B cell (primary cell): Measurements from ENCODE around the gene ATXN1. TPM values are rescaled to one million over a fixed set of nuclear protein-coding genes. Genes with fewer than 3 reads are reported as not detected.

Experiments
- ATAC-seq: fragments of 200-7000 bp; cut with Tn5 transposase; one replicate; pipeline ENCODE4 v1.10.0; 2021; ENCODE audit warnings: low read depth, mild to moderate bottlenecking, moderate number of reproducible peaks, moderate library complexity
- CTCF ChIA-PET: fragments of 350-600 bp; sonication (Branson Sonifier 250); formaldehyde crosslinking; loops from one replicate; lab custom pipeline; 2021; ENCODE audit warnings: antibody characterized with exemption, inconsistent platforms; lab: Charles Lee
- POLR2A ChIA-PET: fragments of 350-600 bp; sonication (Branson Sonifier 250); formaldehyde crosslinking; loops from one replicate; lab custom pipeline; 2021; ENCODE audit warnings: antibody characterized with exemption; lab: Charles Lee
- DNase-seq: peaks from one replicate; pipeline ENCODE4 v3.0.0; 2013
- H2AFZ ChIP-seq: 2 replicates; pipeline ENCODE4 v1.6.1; 2012; ENCODE audit warnings: mild to moderate bottlenecking, low read depth, low read length; ENCODE audit not compliant: insufficient read depth, poor library complexity, severe bottlenecking
- H3K27ac ChIP-seq, 2 donors: 1 replicate in 1 of 2; 2 replicates in 1 of 2; pipeline ENCODE4 v1.5.1; 2012 to 2013; ENCODE audit warnings: low read length in 2 of 2, mild to moderate bottlenecking in 2 of 2, moderate library complexity in 1 of 2
- H3K27me3 ChIP-seq, 4 experiments: fragments of 200-600 bp in 1 of 4; sonication (generic) in 1 of 4; replicated peaks in 1 of 4; 1 replicate in 2 of 4; 2 replicates in 2 of 4; pipeline versions ENCODE4 v1.6.1 to v1.7.0; 2013 to 2016; ENCODE audit warnings: low read length in 3 of 4, mild to moderate bottlenecking in 2 of 4, mixed read lengths in 1 of 4, moderate library complexity in 1 of 4; ENCODE audit not compliant: insufficient read depth in 4 of 4, control insufficient read depth in 3 of 4; ENCODE audit errors: control extremely low read depth in 1 of 4
- H3K36me3 ChIP-seq, 2 experiments: replicated peaks in 1 of 2; 1 replicate in 1 of 2; 2 replicates in 1 of 2; pipeline versions ENCODE4 v1.6.1 to v1.7.1; 2013; ENCODE audit warnings: low read length in 1 of 2; ENCODE audit not compliant: insufficient read depth in 2 of 2, control insufficient read depth in 1 of 2; ENCODE audit errors: control extremely low read depth in 1 of 2, extremely low read depth in 1 of 2
- H3K4me1 ChIP-seq, 2 donors: fragments of 200-600 bp in 1 of 2; sonication (generic) in 1 of 2; 1 replicate in 1 of 2; 2 replicates in 1 of 2; pipeline versions ENCODE4 v1.5.1 to v1.6.1; 2013 to 2017; ENCODE audit warnings: low read length in 2 of 2; ENCODE audit not compliant: control insufficient read depth in 2 of 2, insufficient read depth in 2 of 2
- H3K4me2 ChIP-seq: replicated peaks from 2 replicates; pipeline ENCODE3; 2012; ENCODE audit warnings: mild to moderate bottlenecking, low read depth, low read length; ENCODE audit not compliant: poor library complexity, severe bottlenecking
- H3K4me3 ChIP-seq, 5 experiments: fragments of 200-600 bp in 1 of 5; sonication (generic) in 1 of 5; 1 replicate in 3 of 5; 2 replicates in 2 of 5; pipeline versions ENCODE4 v1.5.1 to v1.7.0; 2011 to 2016; ENCODE audit warnings: low read length in 4 of 5, mild to moderate bottlenecking in 4 of 5, low read depth in 2 of 5, control low read depth in 1 of 5, moderate library complexity in 1 of 5; ENCODE audit not compliant: insufficient read depth in 1 of 5; ENCODE audit errors: control extremely low read depth in 1 of 5, extremely low read depth in 1 of 5
- H3K79me2 ChIP-seq: fragments of 200-600 bp; sonication (generic); one replicate; pipeline ENCODE4 v1.6.0; 2016; ENCODE audit warnings: low read length; ENCODE audit not compliant: control insufficient read depth, insufficient read depth
- H3K9ac ChIP-seq: fragments of 200-600 bp; sonication (generic); 2 replicates; pipeline ENCODE4 v1.6.1; 2017; ENCODE audit warnings: mild to moderate bottlenecking, low read length, moderate library complexity
- H3K9me3 ChIP-seq, 3 donors: one replicate each; pipeline versions ENCODE4 v1.6.1 to v1.7.1; 2013; ENCODE audit warnings: low read length in 2 of 3; ENCODE audit not compliant: control insufficient read depth in 2 of 3, insufficient read depth in 1 of 3; ENCODE audit errors: control extremely low read depth in 1 of 3
- H4K20me1 ChIP-seq: 2 replicates; pipeline ENCODE4 v1.6.0; 2012; ENCODE audit warnings: mild to moderate bottlenecking, low read length; ENCODE audit not compliant: insufficient read depth, control insufficient read depth, poor library complexity, severe bottlenecking
- H3K27ac Mint-ChIP-seq: one replicate; pipeline ENCODE4 v1.8.0; 2021; ENCODE audit warnings: mixed read lengths
- H3K27me3 Mint-ChIP-seq: one replicate; pipeline ENCODE4 v1.8.0; 2021; ENCODE audit warnings: mixed read lengths
- H3K4me1 Mint-ChIP-seq: one replicate; pipeline ENCODE4 v1.8.0; 2021; ENCODE audit warnings: mixed read lengths
- H3K4me3 Mint-ChIP-seq: one replicate; pipeline ENCODE4 v1.8.0; 2021; ENCODE audit warnings: mixed read lengths
- H3K9me3 Mint-ChIP-seq: one replicate; pipeline ENCODE4 v1.8.0; 2022; ENCODE audit warnings: mixed read lengths; ENCODE audit not compliant: insufficient read depth
- EZH2 ChIP-seq: IDR thresholded peaks from 2 replicates; pipeline ENCODE4 v1.6.1; 2012; ENCODE audit warnings: borderline replicate concordance, low read depth, mild to moderate bottlenecking, moderate library complexity, low read length; ENCODE audit not compliant: insufficient read depth, poor library complexity, severe bottlenecking
- WGBS: methylation state at CpG from one replicate; pipeline ENCODE4 v1.1.5; 2013; ENCODE audit warnings: missing lambda C conversion rate; ENCODE audit not compliant: insufficient coverage; 5-methylcytosine and 5-hydroxymethylcytosine counted together
- intact Hi-C: fragments of 100-400 bp; cut with micrococcal nuclease; formaldehyde crosslinking; loops from one replicate; pipeline ENCODE4 v1.10.0; 2022
- polyA plus RNA-seq: library from polyadenylated mRNA; depleted of rRNA; stranded (reverse); fragments of >200 nt; gene quantifications from 2 replicates; pipeline ENCODE4 v1.2.3, GENCODE V29; 2012
- total RNA-seq, 2 donors: library from RNA; stranded (reverse); fragments of 120-200 nt in 1 of 2; gene quantifications; 1 replicate in 1 of 2; 2 replicates in 1 of 2; pipeline versions ENCODE4 v1.2.3 to v1.2.4, GENCODE V29; 2013 to 2022
- TF ChIP-seq, protein P1 (sequence below): fragments of 200-600 bp; IDR thresholded peaks from one replicate; pipeline ENCODE4 v1.8.0; 2022; ENCODE audit warnings: antibody characterized with exemption, mild to moderate bottlenecking

Gene ATXN1
- total and polyA plus RNA-seq, 2 donors (not counting 1 experiment from before 2014, with no cell fraction given): 5.7 to 63.8 TPM

DNA sequence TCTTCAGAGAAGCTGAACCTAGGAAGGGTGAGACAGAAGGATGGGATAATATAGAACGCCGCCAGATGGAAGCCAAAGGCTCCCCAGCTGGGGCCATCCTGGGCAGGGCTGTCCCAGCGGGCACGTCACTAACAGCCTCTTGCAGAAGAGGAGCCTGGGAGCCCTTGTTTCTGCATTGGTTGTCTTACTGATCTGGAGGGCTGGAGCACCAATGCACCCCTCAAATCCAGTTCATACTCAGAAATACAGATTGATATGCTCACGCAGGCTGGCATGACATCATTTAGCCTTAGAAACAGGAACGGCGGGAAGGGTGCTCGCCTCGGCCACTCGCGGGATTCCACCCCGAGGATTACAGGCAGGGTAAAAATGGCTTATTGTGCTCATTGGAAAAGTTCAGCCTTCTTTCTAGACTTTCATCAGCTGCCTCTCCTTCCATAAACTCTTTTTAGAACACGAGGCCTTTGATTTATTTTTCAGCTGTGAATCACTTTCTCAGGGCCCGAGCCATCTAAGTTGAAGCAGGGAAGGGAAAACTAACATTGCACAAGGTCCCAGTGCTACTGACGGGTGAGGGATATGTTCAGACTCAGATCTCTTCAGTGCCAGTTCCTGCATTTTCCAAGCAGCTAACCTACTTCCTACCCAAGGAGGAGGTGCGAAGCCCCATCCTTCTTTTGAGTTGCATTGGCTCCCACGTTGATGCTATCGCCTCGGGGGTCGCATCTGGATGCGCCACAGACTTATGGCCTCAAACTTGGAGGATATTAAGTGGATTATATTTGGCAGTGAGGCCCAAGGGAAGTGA, 440.5 kb downstream of the ATXN1 start:
- Histone ChIP-seq H3K4me2 (peak overlapping the region; percentile 58), H2AFZ (peak overlapping the region; percentile 24), H3K27ac (peak overlapping the region in 1 of 2 donors; percentile 6), H3K9me3 (no peaks in the 10 kb centered on the region), H3K79me2 (no peaks in the 10 kb centered on the region), H4K20me1 (no peaks in the 10 kb centered on the region), H3K9ac (no peak overlapping the region), H3K4me1 (peaks cover 17 to 34% of the 10 kb centered on the region in 2 donors), H3K4me3 (no peak overlapping the region), H3K27me3 (no peaks in the 10 kb centered on the region), H3K36me3 (no peaks in the 10 kb centered on the region)
- Mint-ChIP-seq H3K4me3 (peak overlapping the region; percentile 53), H3K4me1 (peaks cover 44% of the 10 kb centered on the region), H3K27me3 (no peaks in the 10 kb centered on the region), H3K9me3 (no peaks in the 10 kb centered on the region), H3K27ac (peak overlapping the region; percentile 62)
- intact Hi-C loops: no loop called here
- ATAC-seq (no peak), DNase-seq (no peak)
- TF ChIP-seq EZH2: no peak
- TF ChIP-seq, protein P1, sequence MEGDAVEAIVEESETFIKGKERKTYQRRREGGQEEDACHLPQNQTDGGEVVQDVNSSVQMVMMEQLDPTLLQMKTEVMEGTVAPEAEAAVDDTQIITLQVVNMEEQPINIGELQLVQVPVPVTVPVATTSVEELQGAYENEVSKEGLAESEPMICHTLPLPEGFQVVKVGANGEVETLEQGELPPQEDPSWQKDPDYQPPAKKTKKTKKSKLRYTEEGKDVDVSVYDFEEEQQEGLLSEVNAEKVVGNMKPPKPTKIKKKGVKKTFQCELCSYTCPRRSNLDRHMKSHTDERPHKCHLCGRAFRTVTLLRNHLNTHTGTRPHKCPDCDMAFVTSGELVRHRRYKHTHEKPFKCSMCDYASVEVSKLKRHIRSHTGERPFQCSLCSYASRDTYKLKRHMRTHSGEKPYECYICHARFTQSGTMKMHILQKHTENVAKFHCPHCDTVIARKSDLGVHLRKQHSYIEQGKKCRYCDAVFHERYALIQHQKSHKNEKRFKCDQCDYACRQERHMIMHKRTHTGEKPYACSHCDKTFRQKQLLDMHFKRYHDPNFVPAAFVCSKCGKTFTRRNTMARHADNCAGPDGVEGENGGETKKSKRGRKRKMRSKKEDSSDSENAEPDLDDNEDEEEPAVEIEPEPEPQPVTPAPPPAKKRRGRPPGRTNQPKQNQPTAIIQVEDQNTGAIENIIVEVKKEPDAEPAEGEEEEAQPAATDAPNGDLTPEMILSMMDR: no peak
- POLR2A ChIA-PET: no interaction called here
- WGBS: 98% methylated on average over 15 of the region's 21 CpGs
- CTCF ChIA-PET: interaction anchor here (1.0 to 9.2 kb wide), 3 partner anchors 11 to 450 kb away, joined by 4 to 87 read pairs (median 20); no protein-coding TSS in a partner anchor
